NB4 (cell line): ENCODE measurements around the gene FILIP1L.

ENCODE experiments used
- CTCF ChIP-seq: IDR thresholded peaks from one replicate; pipeline ENCODE4 v1.5.1; 2012; ENCODE audit warnings: low read depth, low read length
- MAX ChIP-seq: IDR thresholded peaks from 2 replicates; pipeline ENCODE4 v1.6.1; 2011; ENCODE audit warnings: low read depth, low read length
- POLR2A ChIP-seq: IDR thresholded peaks from 2 replicates; pipeline ENCODE4 v1.6.1; 2011; ENCODE audit warnings: mild to moderate bottlenecking; ENCODE audit not compliant: insufficient read length; ENCODE audit errors: extremely low read depth

- TF ChIP-seq POLR2A (no peak), CTCF (no peak), MAX (no peak)
These were observed 202.9 kb downstream of the FILIP1L start for GRCh38 chr3:99911433-99911832.
